ENCODE results near the gene GANC. TPM values are rescaled to one million over a fixed set of nuclear protein-coding genes. Genes with fewer than 3 reads are reported as not detected.

GANC gene
- total RNA-seq, 6 experiments from 2014 or later = 11.4 to 37.6 (median 18.4) TPM

- Histone ChIP-seq H3K4me1 (no peaks in the 10 kb centered on the region), H3K9me3 (no peaks in the 10 kb centered on the region), H3K27me3 (no peaks in the 10 kb centered on the region), H3K27ac (no peak overlapping the region), H3K4me3 (no peak overlapping the region), H3K36me3 (no peaks in the 10 kb centered on the region)
- no peak for DNase-seq
- WGBS (ENCODE audit: insufficient coverage, low coverage, low lambda C conversion rate, missing lambda C conversion rate) = 56% methylated on average over 3 of the region's 5 CpGs
- intact Hi-C loops (cut with DNase I) = no loop called here
- TF ChIP-seq POLR2A (IDR thresholded peaks at IDR 0.05) (no peak), CTCF (IDR thresholded peaks at IDR 0.05) (no peak)
- no peak for ATAC-seq
Measured at GRCh38 chr15:42365921-42366550, 93.0 kb downstream of the GANC start.

GRCh38 chr15:42367041-42367440, 94.0 kb downstream of the GANC start:
- Histone ChIP-seq H3K27ac (no peak overlapping the region), H3K27me3 (no peaks in the 10 kb centered on the region), H3K36me3 (no peaks in the 10 kb centered on the region), H3K4me1 (no peaks in the 10 kb centered on the region), H3K4me3 (no peak overlapping the region), H3K9me3 (no peaks in the 10 kb centered on the region)
- intact Hi-C loops (cut with DNase I) = no loop called here
- ATAC-seq = peak; percentile 48 to 66 (median 56)
- WGBS (ENCODE audit: insufficient coverage, low coverage, low lambda C conversion rate, missing lambda C conversion rate) = 76% methylated on average over 4 of the region's 5 CpGs
- TF ChIP-seq POLR2A (IDR thresholded peaks at IDR 0.05) (no peak), CTCF (IDR thresholded peaks at IDR 0.05) (no peak)
- no peak for DNase-seq

- TF ChIP-seq POLR2A (IDR thresholded peaks at IDR 0.05) = no peak
- TF ChIP-seq CTCF (IDR thresholded peaks at IDR 0.05) = no peak
- no peaks in the 10 kb centered on the region for H3K9me3 ChIP-seq
- 77% methylated on average over 3 of the region's 3 CpGs for WGBS (ENCODE audit: insufficient coverage, low coverage, low lambda C conversion rate, missing lambda C conversion rate)
- H3K4me3 ChIP-seq = no peak overlapping the region
- H3K27me3 ChIP-seq = no peaks in the 10 kb centered on the region
- H3K36me3 ChIP-seq = no peaks in the 10 kb centered on the region
- H3K4me1 ChIP-seq = no peaks in the 10 kb centered on the region
- ATAC-seq (no peak), DNase-seq (no peak)
- H3K27ac ChIP-seq = no peak overlapping the region
- intact Hi-C loops (cut with DNase I) = no loop called here
Measured at GRCh38 chr15:42368096-42368495, 95.1 kb downstream of the GANC start.

GRCh38 chr15:42371096-42371495, 98.1 kb downstream of the GANC start:
- H3K27me3 ChIP-seq = no peaks in the 10 kb centered on the region
- H3K27ac ChIP-seq = no peak overlapping the region
- TF ChIP-seq POLR2A (IDR thresholded peaks at IDR 0.05) (no peak), CTCF (IDR thresholded peaks at IDR 0.05) (no peak)
- WGBS (ENCODE audit: insufficient coverage, low coverage, low lambda C conversion rate, missing lambda C conversion rate) = 51% methylated on average over 2 of the region's 2 CpGs
- intact Hi-C loops (cut with DNase I) = no loop called here
- H3K4me1 ChIP-seq = no peaks in the 10 kb centered on the region
- no peaks in the 10 kb centered on the region for H3K9me3 ChIP-seq
- DNase-seq = no peak
- H3K4me3 ChIP-seq = no peak overlapping the region
- H3K36me3 ChIP-seq = no peaks in the 10 kb centered on the region
- peak in 1 of 4 donors; percentile 28 for ATAC-seq
